Calu3 (cell line): Measurements from ENCODE around the gene FAM107B. TPM values are rescaled to one million over a fixed set of nuclear protein-coding genes. Genes with fewer than 3 reads are reported as not detected.

Experiments
- BruUV-seq: library from RNA; stranded (reverse); fragments of 400-500 nt; replicated peaks from 2 replicates; lab custom pipeline; 2021; lab: Mats Ljungman, UMichigan
- CTCF ChIA-PET: fragments of 300-600 bp; sonication (Branson Sonifier 250); formaldehyde crosslinking; loops from one replicate; lab custom pipeline; 2022; ENCODE audit warnings: antibody characterized with exemption; lab: Charles Lee
- DNase-seq: peaks from one replicate; pipeline ENCODE4 v3.0.0; 2022
- H3K27ac Mint-ChIP-seq: one replicate; pipeline ENCODE4 v1.8.0; 2022; ENCODE audit warnings: mixed read lengths; ENCODE audit not compliant: unreplicated experiment
- H3K27me3 Mint-ChIP-seq: one replicate; pipeline ENCODE4 v1.8.0; 2022; ENCODE audit warnings: mixed read lengths; ENCODE audit not compliant: unreplicated experiment
- H3K36me3 Mint-ChIP-seq: one replicate; pipeline ENCODE4 v1.8.0; 2022; ENCODE audit warnings: mild to moderate bottlenecking, moderate library complexity, mixed read lengths; ENCODE audit not compliant: insufficient read depth, unreplicated experiment
- H3K4me1 Mint-ChIP-seq: one replicate; pipeline ENCODE4 v1.8.0; 2022; ENCODE audit warnings: mild to moderate bottlenecking, low read depth, mixed read lengths; ENCODE audit not compliant: unreplicated experiment
- H3K4me3 Mint-ChIP-seq: one replicate; pipeline ENCODE4 v1.8.0; 2022; ENCODE audit warnings: mild to moderate bottlenecking, low read depth, moderate library complexity, mixed read lengths; ENCODE audit not compliant: unreplicated experiment
- H3K9me3 Mint-ChIP-seq: one replicate; pipeline ENCODE4 v1.8.0; 2022; ENCODE audit warnings: low read depth, mixed read lengths; ENCODE audit not compliant: unreplicated experiment
- CTCF ChIP-seq: fragments of 200-600 bp; IDR thresholded peaks from one replicate; pipeline ENCODE4 v1.8.0; 2022; ENCODE audit warnings: antibody characterized with exemption; ENCODE audit not compliant: unreplicated experiment
- intact Hi-C: fragments of 100-400 bp; cut with micrococcal nuclease; formaldehyde crosslinking; loops from one replicate; pipeline ENCODE4 v1.10.0; 2022; ENCODE audit not compliant: unreplicated experiment
- total RNA-seq: library from RNA; stranded (reverse); gene quantifications from 2 replicates; pipeline ENCODE4 v1.2.3, GENCODE V29; 2022

FAM107B gene
- total RNA-seq, 1 experiment from 2014 or later, result 168 TPM

- intact Hi-C loops, result loop anchor here (5.0 kb wide), 2 partner anchors 70 to 290 kb away; no protein-coding TSS in a partner anchor
- no TSS peak for BruUV-seq
- no peaks in the 10 kb centered on the region for H3K27me3 Mint-ChIP-seq
- no peaks in the 10 kb centered on the region for H3K9me3 Mint-ChIP-seq
- DNase-seq, result no peak
- peak overlapping the region; percentile 74 for H3K27ac Mint-ChIP-seq
- H3K4me1 Mint-ChIP-seq, result peaks cover 40% of the 10 kb centered on the region
- CTCF ChIA-PET, result no interaction called here
- H3K36me3 Mint-ChIP-seq, result peaks cover 42% of the 10 kb centered on the region
- peak overlapping the region; percentile 37 for H3K4me3 Mint-ChIP-seq
- TF ChIP-seq CTCF, result no peak
Observed at GRCh38 chr10:14531974-14532373, 242.7 kb downstream of the FAM107B start.

GRCh38 chr10:14530465-14530864 is 244.2 kb downstream of the FAM107B start:
- no peak for TF ChIP-seq CTCF
- Mint-ChIP-seq H3K27me3 (no peaks in the 10 kb centered on the region), H3K4me3 (no peak overlapping the region), H3K9me3 (no peaks in the 10 kb centered on the region), H3K36me3 (peaks cover 42% of the 10 kb centered on the region), H3K27ac (no peak overlapping the region), H3K4me1 (peaks cover 45% of the 10 kb centered on the region)
- intact Hi-C loops, result loop anchor here (5.0 kb wide), 2 partner anchors 72 to 292 kb away; no protein-coding TSS in a partner anchor
- DNase-seq, result no peak
- CTCF ChIA-PET, result no interaction called here
- no TSS peak for BruUV-seq

GRCh38 chr10:14529351-14529750 is 245.3 kb downstream of the FAM107B start:
- no peak overlapping the region for H3K27ac Mint-ChIP-seq
- no peak overlapping the region for H3K4me3 Mint-ChIP-seq
- DNase-seq, result no peak
- CTCF ChIA-PET, result no interaction called here
- H3K27me3 Mint-ChIP-seq, result no peaks in the 10 kb centered on the region
- no TSS peak for BruUV-seq
- peaks cover 42% of the 10 kb centered on the region for H3K36me3 Mint-ChIP-seq
- intact Hi-C loops, result no loop called here
- H3K4me1 Mint-ChIP-seq, result peaks cover 43% of the 10 kb centered on the region
- H3K9me3 Mint-ChIP-seq, result no peaks in the 10 kb centered on the region
- no peak for TF ChIP-seq CTCF

DNA sequence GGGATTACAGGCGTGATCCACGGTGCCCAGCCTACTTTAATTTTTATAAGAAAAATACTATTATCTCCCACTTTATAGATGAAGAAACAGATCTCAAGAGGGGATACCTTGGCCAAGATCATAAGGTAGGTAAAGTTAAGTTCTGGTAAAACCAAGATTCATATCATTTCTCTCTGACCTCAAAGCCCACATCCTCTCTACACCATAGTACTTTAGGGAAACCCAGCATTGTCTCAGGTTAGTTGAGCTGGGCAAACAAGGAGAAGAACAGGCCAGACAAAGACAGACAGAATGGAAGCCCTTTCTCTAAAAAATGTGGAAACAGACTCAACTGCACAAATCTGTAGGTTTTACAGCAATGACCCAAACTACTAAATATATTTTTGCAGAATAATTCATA is 246.2 kb downstream of the FAM107B start:
- Mint-ChIP-seq H3K4me1 (peaks cover 34% of the 10 kb centered on the region), H3K4me3 (no peak overlapping the region), H3K36me3 (peaks cover 40% of the 10 kb centered on the region), H3K9me3 (no peaks in the 10 kb centered on the region), H3K27me3 (no peaks in the 10 kb centered on the region), H3K27ac (no peak overlapping the region)
- intact Hi-C loops, result no loop called here
- CTCF ChIA-PET, result no interaction called here
- BruUV-seq, result no TSS peak
- no peak for TF ChIP-seq CTCF
- DNase-seq, result no peak
